WI38 (cell line): ENCODE data around the gene EIF3L.

Source experiments
- H3K4me3 ChIP-seq: 2 replicates; pipeline ENCODE4 v1.5.1; 2011; ENCODE audit warnings: low read depth, mild to moderate bottlenecking, control low read depth, low read length
- CTCF ChIP-seq: IDR thresholded peaks from 2 replicates; pipeline ENCODE4 v1.5.1; 2012; ENCODE audit warnings: low read depth, mild to moderate bottlenecking, control low read depth, low read length

Gene EIF3L

GRCh38 chr22:37926358-37926757 lies 77.1 kb downstream of the EIF3L start:
- H3K4me3 ChIP-seq: no peak overlapping the region
- no peak for TF ChIP-seq CTCF

GRCh38 chr22:37926771-37927636 lies 77.8 kb downstream of the EIF3L start:
- no peak for TF ChIP-seq CTCF
- no peak overlapping the region for H3K4me3 ChIP-seq

GRCh38 chr22:37927637-37927936 lies 78.4 kb downstream of the EIF3L start:
- no peak overlapping the region for H3K4me3 ChIP-seq
- no peak for TF ChIP-seq CTCF

GRCh38 chr22:37929390-37929789 lies 80.2 kb downstream of the EIF3L start:
- no peak for TF ChIP-seq CTCF
- no peak overlapping the region for H3K4me3 ChIP-seq

- H3K4me3 ChIP-seq: no peak overlapping the region
- TF ChIP-seq CTCF: peak; percentile 47
Observed at GRCh38 chr22:37930270-37930951, 81.2 kb downstream of the EIF3L start.

- TF ChIP-seq CTCF: no peak
- no peak overlapping the region for H3K4me3 ChIP-seq
Observed at GRCh38 chr22:37930952-37931440, 81.8 kb downstream of the EIF3L start.

- TF ChIP-seq CTCF: no peak
- no peak overlapping the region for H3K4me3 ChIP-seq
Observed at GRCh38 chr22:37931893-37932389, 82.7 kb downstream of the EIF3L start.
